GM13976 (cell line): ENCODE data around the gene UGGT2.

Experiments used
- DNase-seq: peaks from one replicate; pipeline ENCODE4 v3.0.0; 2012; ENCODE audit warnings: low spot score
- CTCF ChIP-seq: IDR thresholded peaks from 2 replicates; pipeline ENCODE4 v1.5.1; 2012; ENCODE audit warnings: borderline replicate concordance, mild to moderate bottlenecking; ENCODE audit not compliant: insufficient read depth; ENCODE audit errors: extremely low read depth, missing control alignments, control extremely low read depth
- in situ Hi-C: fragments of 300-500 bp; cut with MboI; formaldehyde crosslinking; loops from one replicate; pipeline ENCODE4 v1.12.0; 2022; ENCODE audit warnings: low sequenced_read_pairs, mixed read lengths, inconsistent platforms; ENCODE audit not compliant: unreplicated experiment

The UGGT2 gene

GRCh38 chr13:95822303-95822702, 230.9 kb downstream of the UGGT2 start:
- no peak for DNase-seq
- in situ Hi-C loops: no loop called here
- no peak for TF ChIP-seq CTCF

GRCh38 chr13:95814495-95814894, 238.7 kb downstream of the UGGT2 start:
- no peak for TF ChIP-seq CTCF
- in situ Hi-C loops: no loop called here
- no peak for DNase-seq

- DNase-seq: no peak
- no peak for TF ChIP-seq CTCF
- in situ Hi-C loops: no loop called here
Measured at GRCh38 chr13:95813139-95813538, 240.1 kb downstream of the UGGT2 start.

- TF ChIP-seq CTCF: no peak
- DNase-seq: no peak
- in situ Hi-C loops: no loop called here
Measured at GRCh38 chr13:95809429-95809828, 243.8 kb downstream of the UGGT2 start.

- no peak for DNase-seq
- in situ Hi-C loops: no loop called here
- no peak for TF ChIP-seq CTCF
Measured at GRCh38 chr13:95805921-95806320, 247.3 kb downstream of the UGGT2 start.

GRCh38 chr13:95801825-95802224, 251.4 kb downstream of the UGGT2 start:
- in situ Hi-C loops: no loop called here
- no peak for TF ChIP-seq CTCF
- no peak for DNase-seq

GRCh38 chr13:95800436-95800835, 252.8 kb downstream of the UGGT2 start:
- no peak for DNase-seq
- in situ Hi-C loops: no loop called here
- no peak for TF ChIP-seq CTCF
